Activated CD8-positive, alpha-beta T cell treated with anti-CD3 and anti-CD28 coated beads for 36 hours (primary cell): ENCODE results near the gene DCD. TPM values are rescaled to one million over a fixed set of nuclear protein-coding genes. Genes with fewer than 3 reads are reported as not detected.

Experiments used
- ATAC-seq: fragments of 200-7000 bp; cut with Tn5 transposase; one replicate; pipeline ENCODE4 v1.10.0; 2021; ENCODE audit warnings: mild to moderate bottlenecking, moderate library complexity
- CTCF ChIA-PET: fragments of 350-600 bp; sonication (Branson Sonifier 250); formaldehyde crosslinking; loops from one replicate; lab custom pipeline; 2021; ENCODE audit warnings: antibody characterized with exemption; lab: Charles Lee
- POLR2A ChIA-PET: fragments of 350-600 bp; sonication (Branson Sonifier 250); formaldehyde crosslinking; loops from one replicate; lab custom pipeline; 2021; ENCODE audit warnings: antibody characterized with exemption; lab: Charles Lee
- DNase-seq: peaks from one replicate; pipeline ENCODE4 v3.0.0-alpha.2; 2020
- H3K27ac Mint-ChIP-seq: one replicate; pipeline ENCODE4 v1.8.0; 2021; ENCODE audit warnings: mild to moderate bottlenecking, mixed read lengths
- H3K27me3 Mint-ChIP-seq: one replicate; pipeline ENCODE4 v1.8.0; 2021; ENCODE audit warnings: mixed read lengths
- H3K36me3 Mint-ChIP-seq: one replicate; pipeline ENCODE4 v1.8.0; 2021; ENCODE audit warnings: low read depth, mixed read lengths
- H3K4me1 Mint-ChIP-seq: one replicate; pipeline ENCODE4 v1.8.0; 2021; ENCODE audit warnings: low read depth, mixed read lengths
- H3K4me3 Mint-ChIP-seq: one replicate; pipeline ENCODE4 v1.8.0; 2021; ENCODE audit warnings: mild to moderate bottlenecking, moderate library complexity, mixed read lengths
- H3K9me3 Mint-ChIP-seq: one replicate; pipeline ENCODE4 v1.8.0; 2021; ENCODE audit warnings: mixed read lengths
- intact Hi-C: fragments of 100-400 bp; cut with micrococcal nuclease; formaldehyde crosslinking; loops from one replicate; pipeline ENCODE4 v1.10.0; 2022
- total RNA-seq, 2 experiments: library from RNA; stranded (reverse); gene quantifications; one replicate each; pipeline ENCODE4 v1.2.3, GENCODE V29; 2021
- TF ChIP-seq, protein P1 (sequence below): fragments of 200-600 bp; IDR thresholded peaks from one replicate; pipeline ENCODE4 v1.8.0; 2022; ENCODE audit warnings: antibody characterized with exemption, mild to moderate bottlenecking

The DCD gene
- total RNA-seq, 2 experiments from 2014 or later = not detected

- Mint-ChIP-seq H3K27ac (no peak overlapping the region), H3K27me3 (peaks cover 50% of the 10 kb centered on the region), H3K36me3 (no peaks in the 10 kb centered on the region), H3K4me1 (no peaks in the 10 kb centered on the region), H3K9me3 (no peaks in the 10 kb centered on the region), H3K4me3 (no peak overlapping the region)
- no peak for DNase-seq
- ChIA-PET CTCF (interaction anchor here (2.4 kb wide), 2 partner anchors 8 to 14 kb away, joined by 6 to 7 read pairs; no protein-coding TSS in a partner anchor), POLR2A (no interaction called here)
- TF ChIP-seq, protein P1, sequence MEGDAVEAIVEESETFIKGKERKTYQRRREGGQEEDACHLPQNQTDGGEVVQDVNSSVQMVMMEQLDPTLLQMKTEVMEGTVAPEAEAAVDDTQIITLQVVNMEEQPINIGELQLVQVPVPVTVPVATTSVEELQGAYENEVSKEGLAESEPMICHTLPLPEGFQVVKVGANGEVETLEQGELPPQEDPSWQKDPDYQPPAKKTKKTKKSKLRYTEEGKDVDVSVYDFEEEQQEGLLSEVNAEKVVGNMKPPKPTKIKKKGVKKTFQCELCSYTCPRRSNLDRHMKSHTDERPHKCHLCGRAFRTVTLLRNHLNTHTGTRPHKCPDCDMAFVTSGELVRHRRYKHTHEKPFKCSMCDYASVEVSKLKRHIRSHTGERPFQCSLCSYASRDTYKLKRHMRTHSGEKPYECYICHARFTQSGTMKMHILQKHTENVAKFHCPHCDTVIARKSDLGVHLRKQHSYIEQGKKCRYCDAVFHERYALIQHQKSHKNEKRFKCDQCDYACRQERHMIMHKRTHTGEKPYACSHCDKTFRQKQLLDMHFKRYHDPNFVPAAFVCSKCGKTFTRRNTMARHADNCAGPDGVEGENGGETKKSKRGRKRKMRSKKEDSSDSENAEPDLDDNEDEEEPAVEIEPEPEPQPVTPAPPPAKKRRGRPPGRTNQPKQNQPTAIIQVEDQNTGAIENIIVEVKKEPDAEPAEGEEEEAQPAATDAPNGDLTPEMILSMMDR = no peak
- intact Hi-C loops = no loop called here
- no peak for ATAC-seq
Observed at GRCh38 chr12:54688309-54689033, 40.3 kb upstream of the DCD start.

GRCh38 chr12:54684636-54685630 is 36.8 kb upstream of the DCD start:
- Mint-ChIP-seq H3K27me3 (peaks cover 50% of the 10 kb centered on the region), H3K9me3 (no peaks in the 10 kb centered on the region), H3K4me3 (no peak overlapping the region), H3K4me1 (no peaks in the 10 kb centered on the region), H3K36me3 (no peaks in the 10 kb centered on the region), H3K27ac (no peak overlapping the region)
- TF ChIP-seq, protein P1 = no peak
- ChIA-PET POLR2A (no interaction called here), CTCF (interaction anchor here (1.0 kb wide), 1 partner anchor 17 kb away, joined by 3 read pairs; no protein-coding TSS in a partner anchor)
- intact Hi-C loops = no loop called here
- DNase-seq (no peak), ATAC-seq (no peak)

GRCh38 chr12:54683398-54683797 is 35.2 kb upstream of the DCD start:
- Mint-ChIP-seq H3K9me3 (no peaks in the 10 kb centered on the region), H3K36me3 (no peaks in the 10 kb centered on the region), H3K27me3 (peaks cover 57% of the 10 kb centered on the region), H3K4me1 (no peaks in the 10 kb centered on the region), H3K27ac (no peak overlapping the region), H3K4me3 (no peak overlapping the region)
- CTCF ChIA-PET = interaction anchor here (1.1 kb wide), 1 partner anchor 104 kb away, joined by 4 read pairs; no protein-coding TSS in a partner anchor
- TF ChIP-seq, protein P1 = no peak
- POLR2A ChIA-PET = no interaction called here
- ATAC-seq (no peak), DNase-seq (no peak)
- intact Hi-C loops = no loop called here

DNA sequence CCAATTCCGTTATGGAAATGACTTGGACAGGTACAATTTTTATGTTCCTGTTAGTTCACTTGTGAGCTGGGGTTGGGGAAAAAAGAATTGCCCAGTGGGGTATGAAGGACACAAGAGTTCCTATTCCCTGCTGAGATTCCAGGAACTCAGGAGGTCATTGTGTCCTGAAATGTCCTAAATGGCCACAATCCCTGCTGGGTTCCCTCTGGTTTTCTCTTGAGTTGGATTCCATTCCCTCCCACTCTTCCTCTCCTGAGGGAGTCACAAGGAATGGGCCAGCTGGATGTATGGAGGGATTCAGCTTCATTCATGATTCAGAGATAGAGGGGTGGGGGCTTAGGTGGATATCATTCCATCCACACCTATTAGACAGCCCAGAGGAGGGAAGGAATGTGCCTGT is 34.5 kb upstream of the DCD start:
- Mint-ChIP-seq H3K27me3 (peaks cover 59% of the 10 kb centered on the region), H3K4me1 (no peaks in the 10 kb centered on the region), H3K27ac (no peak overlapping the region), H3K9me3 (no peaks in the 10 kb centered on the region), H3K36me3 (no peaks in the 10 kb centered on the region), H3K4me3 (no peak overlapping the region)
- no peak for ATAC-seq
- CTCF ChIA-PET = interaction anchor here (1.1 to 5.1 kb wide), 2 partner anchors 24 to 103 kb away, joined by 4 to 22 read pairs; no protein-coding TSS in a partner anchor
- TF ChIP-seq, protein P1 = no peak
- intact Hi-C loops = no loop called here
- DNase-seq = no peak
- POLR2A ChIA-PET = no interaction called here
